SK-N-SH treated with all-trans-retinoic acid at 6 μM for 48 hours (cell line): ENCODE measurements around the gene CCNC.

Source experiments
- ATAC-seq: fragments of 200-7000 bp; cut with Tn5 transposase; 3 replicates; pipeline ENCODE4 v1.9.1; 2020; ENCODE audit warnings: mild to moderate bottlenecking, moderate library complexity
- BACH2 ChIP-seq: fragments of 250-450 bp; sonication (Bioruptor Pico); IDR thresholded peaks from 2 replicates; pipeline ENCODE4 v1.9.0; 2021; ENCODE audit warnings: mild to moderate bottlenecking, borderline replicate concordance
- CSDC2 ChIP-seq: fragments of 250-450 bp; sonication (Bioruptor Pico); IDR thresholded peaks from 2 replicates; pipeline ENCODE4 v1.5.0; 2020; ENCODE audit warnings: mild to moderate bottlenecking, moderate library complexity
- ESRRG ChIP-seq: fragments of 250-450 bp; sonication (Bioruptor Pico); IDR thresholded peaks from 2 replicates; pipeline ENCODE4 v1.6.1; 2021; ENCODE audit warnings: mild to moderate bottlenecking
- GLIS3 ChIP-seq: fragments of 250-450 bp; sonication (Bioruptor Pico); IDR thresholded peaks from 2 replicates; pipeline ENCODE4 v1.5.0; 2020; ENCODE audit warnings: mild to moderate bottlenecking, moderate library complexity
- ISL1 ChIP-seq: fragments of 250-450 bp; sonication (Bioruptor Pico); IDR thresholded peaks from 2 replicates; pipeline ENCODE4 v2.1.2; 2022; ENCODE audit warnings: mild to moderate bottlenecking, moderate library complexity
- OSR1 ChIP-seq: fragments of 250-450 bp; sonication (Bioruptor Pico); IDR thresholded peaks from 2 replicates; pipeline ENCODE4 v1.8.0; 2022; ENCODE audit warnings: moderate library complexity, mild to moderate bottlenecking, inconsistent platforms
- RARB ChIP-seq: fragments of 250-450 bp; sonication (Bioruptor Pico); IDR thresholded peaks from 2 replicates; pipeline ENCODE4 v1.8.0; 2021; ENCODE audit warnings: mild to moderate bottlenecking, moderate library complexity
- SNAI2 ChIP-seq: fragments of 250-450 bp; sonication (Bioruptor Pico); IDR thresholded peaks from 2 replicates; pipeline ENCODE4 v1.5.0; 2020; ENCODE audit warnings: mild to moderate bottlenecking, moderate library complexity
- TCF4 ChIP-seq: fragments of 250-450 bp; sonication (Bioruptor Pico); IDR thresholded peaks from 2 replicates; pipeline ENCODE4 v1.8.0; 2021; ENCODE audit warnings: mild to moderate bottlenecking, moderate library complexity, borderline replicate concordance
- TOX ChIP-seq: fragments of 250-450 bp; sonication (Bioruptor Pico); IDR thresholded peaks from 2 replicates; pipeline ENCODE4 v1.8.0; 2021; ENCODE audit warnings: mild to moderate bottlenecking, moderate library complexity, borderline replicate concordance
- ZC3H10 ChIP-seq: fragments of 250-450 bp; sonication (Bioruptor Pico); IDR thresholded peaks from 2 replicates; pipeline ENCODE4 v1.5.1; 2021; ENCODE audit warnings: mild to moderate bottlenecking, moderate library complexity
- ZFP3 ChIP-seq: fragments of 250-450 bp; sonication (Bioruptor Pico); IDR thresholded peaks from 2 replicates; pipeline ENCODE4 v1.5.0; 2020; ENCODE audit warnings: mild to moderate bottlenecking, moderate library complexity
- ZFP30 ChIP-seq: fragments of 450-650 bp; formaldehyde crosslinking; IDR thresholded peaks from 2 replicates; pipeline ENCODE4 v1.5.0; 2022; ENCODE audit warnings: mild to moderate bottlenecking, moderate library complexity
- ZNF565 ChIP-seq: fragments of 450-650 bp; formaldehyde crosslinking; conservative IDR thresholded peaks from 2 replicates; pipeline ENCODE4 v1.5.0; 2020; ENCODE audit warnings: low read depth, mild to moderate bottlenecking, moderate library complexity
- ZNF70 ChIP-seq: fragments of 450-650 bp; formaldehyde crosslinking; IDR thresholded peaks from 2 replicates; pipeline ENCODE4 v1.5.0; 2020; ENCODE audit warnings: mild to moderate bottlenecking, moderate library complexity
- ZNF8 ChIP-seq: fragments of 450-650 bp; formaldehyde crosslinking; IDR thresholded peaks from 2 replicates; pipeline ENCODE4 v1.5.0; 2020; ENCODE audit warnings: mild to moderate bottlenecking, moderate library complexity
- TF ChIP-seq, protein P1 (sequence below): fragments of 250-450 bp; sonication (Bioruptor Pico); IDR thresholded peaks from 2 replicates; pipeline ENCODE4 v1.5.1; 2020; ENCODE audit warnings: low read depth, mild to moderate bottlenecking, moderate library complexity
- TF ChIP-seq, protein P2 (sequence below): fragments of 250-450 bp; sonication (Bioruptor Pico); IDR thresholded peaks from 2 replicates; pipeline ENCODE4 v1.8.0; 2021; ENCODE audit warnings: low read depth, mild to moderate bottlenecking, moderate library complexity, borderline replicate concordance
- TF ChIP-seq, protein P3 (sequence below): fragments of 250-450 bp; sonication (Bioruptor Pico); IDR thresholded peaks from 2 replicates; pipeline ENCODE4 v1.8.0; 2020; ENCODE audit warnings: mild to moderate bottlenecking, moderate library complexity, borderline replicate concordance
- TF ChIP-seq, protein P4 (sequence below): fragments of 250-450 bp; sonication (Bioruptor Pico); IDR thresholded peaks from 2 replicates; pipeline ENCODE4 v1.5.0; 2020; ENCODE audit warnings: mild to moderate bottlenecking, moderate library complexity
- TF ChIP-seq, protein P5 (sequence below): fragments of 250-450 bp; sonication (Bioruptor Pico); IDR thresholded peaks from 2 replicates; pipeline ENCODE4 v1.5.1; 2021; ENCODE audit warnings: mild to moderate bottlenecking, moderate library complexity

CCNC gene

DNA sequence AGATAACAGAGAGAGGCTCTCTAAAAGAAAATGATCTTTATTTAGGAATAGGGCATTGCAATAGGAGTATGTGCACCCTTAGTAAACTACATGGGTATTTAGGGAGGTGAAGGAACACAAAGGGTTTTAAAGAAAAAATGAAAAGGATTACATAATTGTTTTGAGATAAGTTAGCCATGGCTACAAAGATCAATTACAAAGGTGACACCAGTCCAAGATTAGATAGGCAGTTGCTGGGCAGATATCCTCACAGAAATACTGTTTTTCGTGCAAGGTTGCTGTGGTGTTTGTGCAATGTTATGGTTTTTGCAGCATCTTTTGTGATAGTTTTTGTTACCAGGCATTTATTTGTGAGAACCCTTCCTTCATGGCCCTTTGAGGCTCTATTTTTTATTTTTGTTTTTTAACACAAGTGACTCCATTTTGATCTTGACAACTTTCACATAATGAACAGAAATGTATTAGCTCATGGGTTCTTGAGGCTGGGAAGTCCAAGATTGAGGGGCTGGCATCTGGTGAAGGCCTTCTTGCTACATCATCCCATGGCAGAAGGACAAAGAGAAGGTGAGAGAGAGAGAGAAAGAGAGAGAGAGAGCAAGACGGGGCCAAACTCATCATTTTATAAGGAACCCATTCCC lies 5.6 kb upstream of the CCNC start:
- TF ChIP-seq, protein P1, sequence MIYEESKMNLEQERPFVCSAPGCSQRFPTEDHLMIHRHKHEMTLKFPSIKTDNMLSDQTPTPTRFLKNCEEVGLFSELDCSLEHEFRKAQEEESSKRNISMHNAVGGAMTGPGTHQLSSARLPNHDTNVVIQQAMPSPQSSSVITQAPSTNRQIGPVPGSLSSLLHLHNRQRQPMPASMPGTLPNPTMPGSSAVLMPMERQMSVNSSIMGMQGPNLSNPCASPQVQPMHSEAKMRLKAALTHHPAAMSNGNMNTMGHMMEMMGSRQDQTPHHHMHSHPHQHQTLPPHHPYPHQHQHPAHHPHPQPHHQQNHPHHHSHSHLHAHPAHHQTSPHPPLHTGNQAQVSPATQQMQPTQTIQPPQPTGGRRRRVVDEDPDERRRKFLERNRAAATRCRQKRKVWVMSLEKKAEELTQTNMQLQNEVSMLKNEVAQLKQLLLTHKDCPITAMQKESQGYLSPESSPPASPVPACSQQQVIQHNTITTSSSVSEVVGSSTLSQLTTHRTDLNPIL (CRISPR knock-in tag): no peak
- TF ChIP-seq CSDC2 (CRISPR knock-in tag) (no peak), ZFP30 (CRISPR knock-in tag) (no peak), ZFP3 (CRISPR knock-in tag) (no peak)
- TF ChIP-seq, all 23 proteins: peak for 0
- no peak for ATAC-seq

DNA sequence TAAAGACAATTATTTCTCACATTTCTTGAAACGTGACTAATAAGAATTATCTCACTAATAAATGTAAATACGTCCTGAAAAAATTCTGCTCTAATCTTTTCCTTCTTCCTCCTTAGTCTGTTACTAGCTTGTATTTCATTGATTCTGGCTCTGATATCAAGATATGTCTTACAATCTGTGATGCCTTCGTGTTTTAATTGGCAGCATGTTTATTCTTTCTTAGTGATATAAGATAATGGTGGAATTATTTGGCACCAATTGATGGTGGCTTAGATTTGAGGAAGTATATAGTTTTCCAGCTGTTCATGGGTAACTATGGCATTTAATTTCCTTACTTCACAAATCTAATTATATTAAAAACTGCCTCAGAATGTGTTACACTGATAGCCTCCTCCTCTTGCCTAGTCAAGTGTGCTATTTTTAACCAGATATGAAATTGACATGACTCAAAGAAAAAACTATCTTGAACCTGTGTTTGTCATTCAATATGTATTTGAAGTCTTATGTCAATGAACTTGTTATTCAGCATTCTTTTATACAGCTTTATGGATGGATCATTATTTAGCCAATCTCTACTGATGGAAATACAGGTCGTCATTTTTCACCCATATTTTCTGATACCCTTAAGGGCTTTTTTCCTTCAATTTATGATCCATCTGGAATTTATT lies 5.3 kb downstream of the CCNC start:
- TF ChIP-seq, protein P2, sequence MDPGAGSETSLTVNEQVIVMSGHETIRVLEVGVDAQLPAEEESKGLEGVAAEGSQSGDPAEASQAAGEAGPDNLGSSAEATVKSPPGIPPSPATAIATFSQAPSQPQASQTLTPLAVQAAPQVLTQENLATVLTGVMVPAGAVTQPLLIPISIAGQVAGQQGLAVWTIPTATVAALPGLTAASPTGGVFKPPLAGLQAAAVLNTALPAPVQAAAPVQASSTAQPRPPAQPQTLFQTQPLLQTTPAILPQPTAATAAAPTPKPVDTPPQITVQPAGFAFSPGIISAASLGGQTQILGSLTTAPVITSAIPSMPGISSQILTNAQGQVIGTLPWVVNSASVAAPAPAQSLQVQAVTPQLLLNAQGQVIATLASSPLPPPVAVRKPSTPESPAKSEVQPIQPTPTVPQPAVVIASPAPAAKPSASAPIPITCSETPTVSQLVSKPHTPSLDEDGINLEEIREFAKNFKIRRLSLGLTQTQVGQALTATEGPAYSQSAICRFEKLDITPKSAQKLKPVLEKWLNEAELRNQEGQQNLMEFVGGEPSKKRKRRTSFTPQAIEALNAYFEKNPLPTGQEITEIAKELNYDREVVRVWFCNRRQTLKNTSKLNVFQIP (CRISPR knock-in tag): no peak
- no peak for TF ChIP-seq SNAI2
- no peak for TF ChIP-seq ZNF565 (CRISPR knock-in tag)
- TF ChIP-seq ZNF8: no peak
- TF ChIP-seq CSDC2 (CRISPR knock-in tag): no peak
- no peak for TF ChIP-seq RARB
- no peak for TF ChIP-seq ZC3H10 (CRISPR knock-in tag)
- TF ChIP-seq ZFP30 (CRISPR knock-in tag): no peak
- TF ChIP-seq ZFP3 (CRISPR knock-in tag): no peak
- no peak for TF ChIP-seq ESRRG (CRISPR knock-in tag)
- no peak for TF ChIP-seq BACH2 (CRISPR knock-in tag)
- no peak for TF ChIP-seq ZNF70 (CRISPR knock-in tag)
- TF ChIP-seq, protein P3, sequence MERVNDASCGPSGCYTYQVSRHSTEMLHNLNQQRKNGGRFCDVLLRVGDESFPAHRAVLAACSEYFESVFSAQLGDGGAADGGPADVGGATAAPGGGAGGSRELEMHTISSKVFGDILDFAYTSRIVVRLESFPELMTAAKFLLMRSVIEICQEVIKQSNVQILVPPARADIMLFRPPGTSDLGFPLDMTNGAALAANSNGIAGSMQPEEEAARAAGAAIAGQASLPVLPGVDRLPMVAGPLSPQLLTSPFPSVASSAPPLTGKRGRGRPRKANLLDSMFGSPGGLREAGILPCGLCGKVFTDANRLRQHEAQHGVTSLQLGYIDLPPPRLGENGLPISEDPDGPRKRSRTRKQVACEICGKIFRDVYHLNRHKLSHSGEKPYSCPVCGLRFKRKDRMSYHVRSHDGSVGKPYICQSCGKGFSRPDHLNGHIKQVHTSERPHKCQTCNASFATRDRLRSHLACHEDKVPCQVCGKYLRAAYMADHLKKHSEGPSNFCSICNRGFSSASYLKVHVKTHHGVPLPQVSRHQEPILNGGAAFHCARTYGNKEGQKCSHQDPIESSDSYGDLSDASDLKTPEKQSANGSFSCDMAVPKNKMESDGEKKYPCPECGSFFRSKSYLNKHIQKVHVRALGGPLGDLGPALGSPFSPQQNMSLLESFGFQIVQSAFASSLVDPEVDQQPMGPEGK: no peak
- TF ChIP-seq, all 23 proteins: peak for 0
- ATAC-seq: no peak

DNA sequence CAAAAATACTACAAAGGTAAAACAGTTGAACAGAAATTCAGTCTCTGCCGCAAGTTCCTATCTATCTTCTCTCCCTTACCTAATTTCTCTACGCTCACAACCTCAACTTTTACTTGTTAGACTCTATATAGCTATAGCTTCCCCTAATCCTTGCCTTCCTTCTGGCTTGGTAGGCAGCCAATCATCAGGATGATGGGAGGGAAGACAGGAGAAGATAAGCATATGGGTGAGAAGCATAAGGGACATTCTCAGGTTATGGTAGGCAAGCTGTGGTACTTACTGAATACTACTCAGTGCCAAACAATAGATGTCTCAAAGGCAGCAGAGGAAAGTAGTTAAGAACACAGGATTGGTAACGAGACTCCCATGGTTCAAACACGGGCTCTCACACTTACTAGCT lies 7.8 kb downstream of the CCNC start:
- no peak for TF ChIP-seq ZFP30 (CRISPR knock-in tag)
- no peak for TF ChIP-seq BACH2 (CRISPR knock-in tag)
- no peak for TF ChIP-seq ZC3H10 (CRISPR knock-in tag)
- TF ChIP-seq, protein P3: no peak
- no peak for TF ChIP-seq ZFP3 (CRISPR knock-in tag)
- no peak for TF ChIP-seq TCF4 (CRISPR knock-in tag)
- TF ChIP-seq, protein P1 (CRISPR knock-in tag): no peak
- TF ChIP-seq ESRRG (CRISPR knock-in tag): no peak
- no peak for TF ChIP-seq TOX (CRISPR knock-in tag)
- TF ChIP-seq ISL1: no peak
- TF ChIP-seq, protein P4, sequence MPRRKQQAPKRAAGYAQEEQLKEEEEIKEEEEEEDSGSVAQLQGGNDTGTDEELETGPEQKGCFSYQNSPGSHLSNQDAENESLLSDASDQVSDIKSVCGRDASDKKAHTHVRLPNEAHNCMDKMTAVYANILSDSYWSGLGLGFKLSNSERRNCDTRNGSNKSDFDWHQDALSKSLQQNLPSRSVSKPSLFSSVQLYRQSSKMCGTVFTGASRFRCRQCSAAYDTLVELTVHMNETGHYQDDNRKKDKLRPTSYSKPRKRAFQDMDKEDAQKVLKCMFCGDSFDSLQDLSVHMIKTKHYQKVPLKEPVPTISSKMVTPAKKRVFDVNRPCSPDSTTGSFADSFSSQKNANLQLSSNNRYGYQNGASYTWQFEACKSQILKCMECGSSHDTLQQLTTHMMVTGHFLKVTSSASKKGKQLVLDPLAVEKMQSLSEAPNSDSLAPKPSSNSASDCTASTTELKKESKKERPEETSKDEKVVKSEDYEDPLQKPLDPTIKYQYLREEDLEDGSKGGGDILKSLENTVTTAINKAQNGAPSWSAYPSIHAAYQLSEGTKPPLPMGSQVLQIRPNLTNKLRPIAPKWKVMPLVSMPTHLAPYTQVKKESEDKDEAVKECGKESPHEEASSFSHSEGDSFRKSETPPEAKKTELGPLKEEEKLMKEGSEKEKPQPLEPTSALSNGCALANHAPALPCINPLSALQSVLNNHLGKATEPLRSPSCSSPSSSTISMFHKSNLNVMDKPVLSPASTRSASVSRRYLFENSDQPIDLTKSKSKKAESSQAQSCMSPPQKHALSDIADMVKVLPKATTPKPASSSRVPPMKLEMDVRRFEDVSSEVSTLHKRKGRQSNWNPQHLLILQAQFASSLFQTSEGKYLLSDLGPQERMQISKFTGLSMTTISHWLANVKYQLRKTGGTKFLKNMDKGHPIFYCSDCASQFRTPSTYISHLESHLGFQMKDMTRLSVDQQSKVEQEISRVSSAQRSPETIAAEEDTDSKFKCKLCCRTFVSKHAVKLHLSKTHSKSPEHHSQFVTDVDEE: no peak
- TF ChIP-seq, protein P5, sequence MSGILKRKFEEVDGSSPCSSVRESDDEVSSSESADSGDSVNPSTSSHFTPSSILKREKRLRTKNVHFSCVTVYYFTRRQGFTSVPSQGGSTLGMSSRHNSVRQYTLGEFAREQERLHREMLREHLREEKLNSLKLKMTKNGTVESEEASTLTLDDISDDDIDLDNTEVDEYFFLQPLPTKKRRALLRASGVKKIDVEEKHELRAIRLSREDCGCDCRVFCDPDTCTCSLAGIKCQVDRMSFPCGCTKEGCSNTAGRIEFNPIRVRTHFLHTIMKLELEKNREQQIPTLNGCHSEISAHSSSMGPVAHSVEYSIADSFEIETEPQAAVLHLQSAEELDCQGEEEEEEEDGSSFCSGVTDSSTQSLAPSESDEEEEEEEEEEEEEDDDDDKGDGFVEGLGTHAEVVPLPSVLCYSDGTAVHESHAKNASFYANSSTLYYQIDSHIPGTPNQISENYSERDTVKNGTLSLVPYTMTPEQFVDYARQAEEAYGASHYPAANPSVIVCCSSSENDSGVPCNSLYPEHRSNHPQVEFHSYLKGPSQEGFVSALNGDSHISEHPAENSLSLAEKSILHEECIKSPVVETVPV (CRISPR knock-in tag): no peak
- TF ChIP-seq OSR1 (CRISPR knock-in tag): no peak
- TF ChIP-seq ZNF70 (CRISPR knock-in tag): no peak
- TF ChIP-seq ZNF8: no peak
- TF ChIP-seq GLIS3 (CRISPR knock-in tag): no peak
- no peak for ATAC-seq
